SK-N-SH treated with all-trans-retinoic acid at 6 μM for 48 hours (cell line): ENCODE data around the gene POC1A.

Source experiments
- ATAC-seq: fragments of 200-7000 bp; cut with Tn5 transposase; 3 replicates; pipeline ENCODE4 v1.9.1; 2020; ENCODE audit warnings: mild to moderate bottlenecking, moderate library complexity
- ARNTL ChIP-seq: fragments of 450-650 bp; formaldehyde crosslinking; IDR thresholded peaks from 2 replicates; pipeline ENCODE4 v1.5.0; 2020; ENCODE audit warnings: low read depth, mild to moderate bottlenecking, moderate library complexity, borderline replicate concordance
- CREB5 ChIP-seq: fragments of 250-450 bp; sonication (Bioruptor Pico); IDR thresholded peaks from 2 replicates; pipeline ENCODE4 v1.5.1; 2020; ENCODE audit warnings: low read depth, mild to moderate bottlenecking, moderate library complexity
- CSDC2 ChIP-seq: fragments of 250-450 bp; sonication (Bioruptor Pico); IDR thresholded peaks from 2 replicates; pipeline ENCODE4 v1.5.0; 2020; ENCODE audit warnings: mild to moderate bottlenecking, moderate library complexity
- CSRNP3 ChIP-seq: fragments of 250-450 bp; sonication (Bioruptor Pico); IDR thresholded peaks from 2 replicates; pipeline ENCODE4 v1.5.1; 2021; ENCODE audit warnings: mild to moderate bottlenecking, moderate library complexity
- ESRRG ChIP-seq: fragments of 250-450 bp; sonication (Bioruptor Pico); IDR thresholded peaks from 2 replicates; pipeline ENCODE4 v1.6.1; 2021; ENCODE audit warnings: mild to moderate bottlenecking
- GLIS3 ChIP-seq: fragments of 250-450 bp; sonication (Bioruptor Pico); IDR thresholded peaks from 2 replicates; pipeline ENCODE4 v1.5.0; 2020; ENCODE audit warnings: mild to moderate bottlenecking, moderate library complexity
- ISL1 ChIP-seq: fragments of 250-450 bp; sonication (Bioruptor Pico); IDR thresholded peaks from 2 replicates; pipeline ENCODE4 v2.1.2; 2022; ENCODE audit warnings: mild to moderate bottlenecking, moderate library complexity
- OSR1 ChIP-seq: fragments of 250-450 bp; sonication (Bioruptor Pico); IDR thresholded peaks from 2 replicates; pipeline ENCODE4 v1.8.0; 2022; ENCODE audit warnings: moderate library complexity, mild to moderate bottlenecking, inconsistent platforms
- PATZ1 ChIP-seq: fragments of 250-450 bp; sonication (Bioruptor Pico); IDR thresholded peaks from 2 replicates; pipeline ENCODE4 v1.8.0; 2020; ENCODE audit warnings: mild to moderate bottlenecking, moderate library complexity, borderline replicate concordance
- POU6F1 ChIP-seq: fragments of 250-450 bp; sonication (Bioruptor Pico); IDR thresholded peaks from 2 replicates; pipeline ENCODE4 v1.8.0; 2021; ENCODE audit warnings: low read depth, mild to moderate bottlenecking, moderate library complexity, borderline replicate concordance
- PPARA ChIP-seq: fragments of 250-450 bp; sonication (Bioruptor Pico); IDR thresholded peaks from 2 replicates; pipeline ENCODE4 v1.5.0; 2020; ENCODE audit warnings: mild to moderate bottlenecking, borderline replicate concordance
- SNAI2 ChIP-seq: fragments of 250-450 bp; sonication (Bioruptor Pico); IDR thresholded peaks from 2 replicates; pipeline ENCODE4 v1.5.0; 2020; ENCODE audit warnings: mild to moderate bottlenecking, moderate library complexity
- TCF4 ChIP-seq: fragments of 250-450 bp; sonication (Bioruptor Pico); IDR thresholded peaks from 2 replicates; pipeline ENCODE4 v1.8.0; 2021; ENCODE audit warnings: mild to moderate bottlenecking, moderate library complexity, borderline replicate concordance
- TOX ChIP-seq: fragments of 250-450 bp; sonication (Bioruptor Pico); IDR thresholded peaks from 2 replicates; pipeline ENCODE4 v1.8.0; 2021; ENCODE audit warnings: mild to moderate bottlenecking, moderate library complexity, borderline replicate concordance
- TSHZ2 ChIP-seq: fragments of 250-450 bp; sonication (Bioruptor Pico); IDR thresholded peaks from 2 replicates; pipeline ENCODE4 v1.5.0; 2020; ENCODE audit warnings: mild to moderate bottlenecking, moderate library complexity
- ZC3H10 ChIP-seq: fragments of 250-450 bp; sonication (Bioruptor Pico); IDR thresholded peaks from 2 replicates; pipeline ENCODE4 v1.5.1; 2021; ENCODE audit warnings: mild to moderate bottlenecking, moderate library complexity
- ZFP3 ChIP-seq: fragments of 250-450 bp; sonication (Bioruptor Pico); IDR thresholded peaks from 2 replicates; pipeline ENCODE4 v1.5.0; 2020; ENCODE audit warnings: mild to moderate bottlenecking, moderate library complexity
- ZFP30 ChIP-seq: fragments of 450-650 bp; formaldehyde crosslinking; IDR thresholded peaks from 2 replicates; pipeline ENCODE4 v1.5.0; 2022; ENCODE audit warnings: mild to moderate bottlenecking, moderate library complexity
- ZNF565 ChIP-seq: fragments of 450-650 bp; formaldehyde crosslinking; conservative IDR thresholded peaks from 2 replicates; pipeline ENCODE4 v1.5.0; 2020; ENCODE audit warnings: low read depth, mild to moderate bottlenecking, moderate library complexity
- ZNF70 ChIP-seq: fragments of 450-650 bp; formaldehyde crosslinking; IDR thresholded peaks from 2 replicates; pipeline ENCODE4 v1.5.0; 2020; ENCODE audit warnings: mild to moderate bottlenecking, moderate library complexity
- ZNF8 ChIP-seq: fragments of 450-650 bp; formaldehyde crosslinking; IDR thresholded peaks from 2 replicates; pipeline ENCODE4 v1.5.0; 2020; ENCODE audit warnings: mild to moderate bottlenecking, moderate library complexity

The POC1A gene

GRCh38 chr3:52088445-52089367, 65.5 kb downstream of the POC1A start:
- no peak for TF ChIP-seq ZFP30 (CRISPR knock-in tag)
- TF ChIP-seq TCF4 (CRISPR knock-in tag) = no peak
- no peak for TF ChIP-seq ZNF70 (CRISPR knock-in tag)
- TF ChIP-seq TOX (CRISPR knock-in tag) = no peak
- no peak for TF ChIP-seq TSHZ2 (CRISPR knock-in tag)
- no peak for TF ChIP-seq PATZ1
- no peak for ATAC-seq

GRCh38 chr3:52087731-52088130, 66.5 kb downstream of the POC1A start:
- ATAC-seq = no peak
- no peak for TF ChIP-seq ZC3H10 (CRISPR knock-in tag)
- TF ChIP-seq ZFP30 (CRISPR knock-in tag) = no peak
- TF ChIP-seq ZFP3 (CRISPR knock-in tag) = no peak
- TF ChIP-seq SNAI2 (CRISPR knock-in tag) = no peak
- no peak for TF ChIP-seq TOX (CRISPR knock-in tag)
- TF ChIP-seq ESRRG (CRISPR knock-in tag) = no peak
- no peak for TF ChIP-seq TCF4 (CRISPR knock-in tag)
- no peak for TF ChIP-seq ZNF8
- no peak for TF ChIP-seq CSDC2 (CRISPR knock-in tag)
- no peak for TF ChIP-seq CSRNP3 (CRISPR knock-in tag)
- TF ChIP-seq POU6F1 (CRISPR knock-in tag) = no peak
- TF ChIP-seq ZNF565 (CRISPR knock-in tag) = no peak
- TF ChIP-seq GLIS3 (CRISPR knock-in tag) = no peak
- no peak for TF ChIP-seq ISL1 (CRISPR knock-in tag)

GRCh38 chr3:52086976-52087663, 67.1 kb downstream of the POC1A start:
- no peak for ATAC-seq
- TF ChIP-seq CREB5 (CRISPR knock-in tag) = no peak
- TF ChIP-seq ARNTL (CRISPR knock-in tag) = no peak
- no peak for TF ChIP-seq PATZ1
- TF ChIP-seq PPARA (CRISPR knock-in tag) = no peak
- TF ChIP-seq TSHZ2 (CRISPR knock-in tag) = no peak
- TF ChIP-seq ZFP3 (CRISPR knock-in tag) = no peak
- TF ChIP-seq OSR1 (CRISPR knock-in tag) = no peak
